ENCODE results near the gene ATP6V0A4.

Gene ATP6V0A4

DNA sequence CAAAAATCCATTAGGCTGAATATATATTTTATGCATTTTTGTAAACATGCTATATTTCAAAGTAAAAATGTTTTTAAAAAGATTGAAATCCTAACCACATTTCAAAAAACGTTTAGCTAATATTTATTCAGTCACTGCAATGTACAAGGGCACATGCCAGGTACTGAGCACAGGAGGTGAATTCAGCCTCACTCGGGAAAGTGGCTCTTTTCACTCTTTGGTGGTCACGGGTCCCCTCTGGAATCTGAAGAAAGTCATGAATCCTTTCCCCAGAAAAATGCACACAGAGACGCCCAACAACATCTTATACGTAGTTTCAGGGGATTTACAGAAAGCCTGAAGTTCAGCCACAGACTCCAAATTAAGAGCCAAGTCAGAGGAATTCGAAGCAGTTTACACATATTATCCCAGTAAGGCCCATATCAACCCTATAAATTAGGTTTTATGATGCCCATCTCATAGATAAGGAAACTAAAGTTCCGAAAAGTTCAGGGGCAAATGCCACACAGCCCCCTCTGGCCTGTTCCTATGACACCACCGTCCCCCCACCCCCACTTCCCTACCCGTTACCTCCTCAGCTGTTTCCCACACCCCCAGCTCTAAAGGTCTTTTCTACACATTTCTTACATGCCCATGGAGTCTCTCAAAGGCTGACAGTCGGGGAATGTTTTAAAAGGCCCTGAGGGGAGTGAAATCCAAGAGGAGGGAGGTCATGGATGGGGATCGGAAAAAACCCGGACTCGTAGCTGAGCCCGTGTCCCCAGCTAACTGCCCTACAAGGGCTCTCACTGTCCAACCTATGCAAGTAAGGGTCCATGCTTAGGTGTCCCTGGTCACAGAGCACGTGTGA, 87.2 kb downstream of the ATP6V0A4 start:
- TF ChIP-seq, protein P1, sequence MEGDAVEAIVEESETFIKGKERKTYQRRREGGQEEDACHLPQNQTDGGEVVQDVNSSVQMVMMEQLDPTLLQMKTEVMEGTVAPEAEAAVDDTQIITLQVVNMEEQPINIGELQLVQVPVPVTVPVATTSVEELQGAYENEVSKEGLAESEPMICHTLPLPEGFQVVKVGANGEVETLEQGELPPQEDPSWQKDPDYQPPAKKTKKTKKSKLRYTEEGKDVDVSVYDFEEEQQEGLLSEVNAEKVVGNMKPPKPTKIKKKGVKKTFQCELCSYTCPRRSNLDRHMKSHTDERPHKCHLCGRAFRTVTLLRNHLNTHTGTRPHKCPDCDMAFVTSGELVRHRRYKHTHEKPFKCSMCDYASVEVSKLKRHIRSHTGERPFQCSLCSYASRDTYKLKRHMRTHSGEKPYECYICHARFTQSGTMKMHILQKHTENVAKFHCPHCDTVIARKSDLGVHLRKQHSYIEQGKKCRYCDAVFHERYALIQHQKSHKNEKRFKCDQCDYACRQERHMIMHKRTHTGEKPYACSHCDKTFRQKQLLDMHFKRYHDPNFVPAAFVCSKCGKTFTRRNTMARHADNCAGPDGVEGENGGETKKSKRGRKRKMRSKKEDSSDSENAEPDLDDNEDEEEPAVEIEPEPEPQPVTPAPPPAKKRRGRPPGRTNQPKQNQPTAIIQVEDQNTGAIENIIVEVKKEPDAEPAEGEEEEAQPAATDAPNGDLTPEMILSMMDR (IDR thresholded peaks at IDR 0.05; ENCODE audit: low read depth, low read length, missing control alignments), result no peak
- no peak for DNase-seq (ENCODE audit: low read depth)
- H3K4me3 ChIP-seq (ENCODE audit: low read depth, low read length), result no peak overlapping the region

DNA sequence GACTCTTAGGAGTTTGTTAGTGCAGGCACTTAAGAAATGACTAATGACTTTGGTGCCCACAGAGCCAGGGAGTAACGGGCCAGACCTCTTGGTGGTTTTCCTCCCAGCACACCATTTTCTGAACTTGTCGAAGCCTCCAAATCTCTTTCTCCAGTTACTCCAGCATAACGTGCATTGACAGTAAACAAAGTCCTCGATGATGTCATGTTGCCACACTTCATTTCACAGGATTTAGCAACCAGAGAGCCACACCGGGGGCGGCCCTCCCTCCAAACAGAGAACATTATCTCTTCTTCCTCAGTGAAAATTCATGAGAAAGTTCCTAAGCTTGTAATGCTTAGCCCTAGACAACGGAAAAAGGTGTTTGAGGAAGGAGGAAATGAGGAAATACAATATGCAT, 92.8 kb downstream of the ATP6V0A4 start:
- no peak for DNase-seq (ENCODE audit: low read depth)
- no peak overlapping the region for H3K4me3 ChIP-seq (ENCODE audit: low read depth, low read length)
- TF ChIP-seq, protein P1 (IDR thresholded peaks at IDR 0.05; ENCODE audit: low read depth, low read length, missing control alignments), result no peak

DNA sequence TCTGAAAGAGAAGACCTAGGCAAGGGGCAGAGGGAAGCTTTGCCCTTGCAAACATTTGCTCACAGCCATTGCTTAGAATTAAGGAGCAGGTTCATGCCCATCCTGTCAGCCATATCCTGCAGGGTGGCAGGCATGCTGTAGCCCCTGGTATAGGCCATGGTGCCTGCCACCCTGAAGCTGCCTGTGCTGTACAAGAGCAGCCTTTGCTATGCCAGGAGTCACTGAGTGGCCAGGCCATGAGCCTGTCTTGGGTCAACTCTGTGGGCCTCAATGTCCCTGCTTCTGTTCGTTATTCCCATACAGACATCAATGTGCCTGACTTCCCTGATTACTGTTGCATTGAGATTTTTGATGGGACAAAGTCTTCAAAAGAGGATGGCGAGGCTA, 96.5 kb downstream of the ATP6V0A4 start:
- H3K4me3 ChIP-seq (ENCODE audit: low read depth, low read length), result no peak overlapping the region
- no peak for DNase-seq (ENCODE audit: low read depth)
- TF ChIP-seq, protein P1 (IDR thresholded peaks at IDR 0.05; ENCODE audit: low read depth, low read length, missing control alignments), result no peak

DNA sequence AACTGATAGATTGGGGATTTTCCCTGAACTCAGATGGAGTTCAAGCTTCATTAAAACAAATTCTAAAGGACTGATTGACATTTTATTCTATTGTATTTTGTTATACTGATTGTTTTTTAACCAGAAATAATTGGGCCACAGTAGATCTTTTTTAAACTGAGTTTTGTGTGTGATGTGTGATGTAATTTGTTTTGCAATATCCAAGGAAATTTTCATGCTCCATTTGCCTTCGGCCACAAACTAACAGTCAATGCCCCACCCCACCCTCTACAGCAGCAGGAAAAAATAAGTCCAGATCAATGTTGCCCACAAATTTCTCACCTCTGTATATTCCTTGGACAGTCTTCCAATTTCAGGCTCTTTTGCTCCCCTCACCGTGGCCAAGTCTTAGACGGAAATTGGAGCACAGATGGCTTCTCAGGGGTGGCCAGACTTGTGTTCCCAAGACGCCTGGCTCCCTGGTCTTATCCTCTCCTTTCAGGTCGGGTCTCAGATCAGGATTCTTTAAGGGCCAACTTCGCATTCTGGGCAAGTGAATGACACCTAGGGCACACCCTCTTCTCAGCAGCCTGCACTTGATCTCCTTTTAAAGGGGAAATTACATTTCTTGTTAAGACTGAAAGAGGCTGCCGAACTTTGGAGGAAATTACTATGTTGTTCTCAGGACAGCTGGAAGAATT, 97.0 kb downstream of the ATP6V0A4 start, which contains the start of gene SVOPL:
SVOPL (minus strand) TSS at position 506 of the 680 bp plus-strand sequence. CDS start 22,317 bp downstream, outside the sequence.
- TF ChIP-seq, protein P1 (IDR thresholded peaks at IDR 0.05; ENCODE audit: low read depth, low read length, missing control alignments), result no peak
- no peak within 1 kb of the TSS for H3K4me3 ChIP-seq (ENCODE audit: low read depth, low read length)
- DNase-seq (ENCODE audit: low read depth), result no peak

DNA sequence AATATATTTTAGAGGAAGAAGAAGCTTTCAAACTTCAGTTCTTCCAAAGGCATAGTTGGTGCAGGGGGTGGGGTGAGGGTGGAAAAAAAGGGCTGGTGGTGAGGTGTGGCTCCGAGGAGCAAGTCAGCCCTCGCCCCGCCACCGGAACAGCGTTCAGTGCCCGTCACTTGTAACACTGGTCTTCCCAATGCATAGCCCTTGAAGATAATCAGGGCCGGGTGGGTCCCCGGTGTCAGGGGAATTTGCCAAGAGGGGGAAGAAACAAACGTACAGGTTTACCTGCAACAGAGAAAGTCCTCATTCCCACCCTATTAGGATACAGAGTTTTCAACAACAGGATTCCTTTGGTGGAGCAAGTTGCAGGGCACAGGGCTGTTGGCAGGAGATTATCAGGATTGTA, 98.3 kb downstream of the ATP6V0A4 start:
- H3K4me3 ChIP-seq (ENCODE audit: low read depth, low read length), result no peak overlapping the region
- DNase-seq (ENCODE audit: low read depth), result no peak
- TF ChIP-seq, protein P1 (IDR thresholded peaks at IDR 0.05; ENCODE audit: low read depth, low read length, missing control alignments), result no peak

DNA sequence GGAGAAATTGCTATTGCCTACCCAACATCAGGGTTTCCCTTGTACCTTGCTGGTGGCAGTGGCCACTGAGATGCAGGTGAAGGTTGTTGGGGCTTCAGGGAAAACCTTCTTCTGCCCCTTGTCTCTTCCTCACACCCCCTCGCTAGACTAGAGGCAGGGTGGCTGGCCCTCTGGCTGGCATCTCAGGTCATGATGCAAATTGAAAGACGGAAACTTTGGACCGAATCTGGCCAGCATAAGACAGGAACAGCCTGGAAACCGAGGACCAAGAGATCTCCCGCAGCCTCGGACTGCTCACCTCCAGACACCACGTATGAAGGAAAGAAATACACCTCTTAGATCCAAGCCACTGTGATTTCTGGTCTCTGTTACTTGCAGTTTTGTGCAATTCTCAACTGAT, 99.7 kb downstream of the ATP6V0A4 start:
- TF ChIP-seq, protein P1 (IDR thresholded peaks at IDR 0.05; ENCODE audit: low read depth, low read length, missing control alignments), result no peak
- no peak for DNase-seq (ENCODE audit: low read depth)
- H3K4me3 ChIP-seq (ENCODE audit: low read depth, low read length), result no peak overlapping the region
